ENCODE data around the gene CCDC192.

- TF ChIP-seq CTCF (IDR thresholded peaks at IDR 0.05) (no peak), EZH2 (IDR thresholded peaks at IDR 0.05) (no peak)
Measured at GRCh38 chr5:127963233-127963632, 260.0 kb downstream of the CCDC192 start.
